Loucy (cell line): ENCODE results near the gene TNIP1.
A peak's percentile ranks its signal among the peaks of the same experiment; 100 is the strongest.

Experiments used
- H2AFZ ChIP-seq: fragments of 200-600 bp; sonication (generic); 2 replicates; pipeline ENCODE4 v1.6.0; 2016; ENCODE audit warnings: antibody characterized with exemption, mild to moderate bottlenecking, low read length, moderate library complexity
- H3F3A ChIP-seq: fragments of 200-600 bp; 2 replicates; pipeline ENCODE4 v1.6.0; 2016; ENCODE audit warnings: antibody characterized with exemption, low read depth, mild to moderate bottlenecking
- H3K27me3 ChIP-seq: fragments of 200-600 bp; sonication (generic); 2 replicates; pipeline ENCODE4 v1.6.1; 2014; ENCODE audit warnings: low read length, mild to moderate bottlenecking; ENCODE audit not compliant: insufficient read depth, poor library complexity, severe bottlenecking
- H3K36me3 ChIP-seq: fragments of 200-600 bp; sonication (generic); 2 replicates; pipeline ENCODE4 v1.6.1; 2016; ENCODE audit warnings: low read length; ENCODE audit not compliant: insufficient read depth
- H3K4me1 ChIP-seq: fragments of 200-600 bp; sonication (generic); 2 replicates; pipeline ENCODE4 v1.5.1; 2014; ENCODE audit warnings: low read length, mild to moderate bottlenecking; ENCODE audit not compliant: insufficient read depth, poor library complexity, severe bottlenecking
- H3K4me2 ChIP-seq: fragments of 200-600 bp; sonication (generic); 2 replicates; pipeline ENCODE4 v1.6.0; 2014; ENCODE audit warnings: antibody characterized with exemption, low read length, low read depth, mild to moderate bottlenecking; ENCODE audit not compliant: poor library complexity, severe bottlenecking
- H3K4me3 ChIP-seq: fragments of 200-600 bp; sonication (generic); 2 replicates; pipeline ENCODE4 v1.5.1; 2014; ENCODE audit warnings: low read length, mild to moderate bottlenecking, mixed read lengths; ENCODE audit not compliant: poor library complexity, severe bottlenecking
- H3K79me2 ChIP-seq: fragments of 200-600 bp; sonication (generic); 2 replicates; pipeline ENCODE4 v1.6.1; 2014; ENCODE audit warnings: low read length; ENCODE audit not compliant: insufficient read depth
- H3K9ac ChIP-seq: fragments of 200-600 bp; sonication (generic); 2 replicates; pipeline ENCODE4 v1.6.0; 2014; ENCODE audit warnings: mild to moderate bottlenecking, low read depth, low read length, moderate library complexity; ENCODE audit not compliant: poor library complexity, severe bottlenecking
- H3K9me2 ChIP-seq: fragments of 200-600 bp; sonication (generic); replicated peaks from 2 replicates; pipeline ENCODE4 v1.6.1; 2016; ENCODE audit warnings: low read depth, low read length, mixed read lengths
- H3K9me3 ChIP-seq: fragments of 200-600 bp; sonication (generic); 2 replicates; pipeline ENCODE4 v1.6.1; 2014; ENCODE audit warnings: mild to moderate bottlenecking, antibody characterized with exemption, low read length, low read depth; ENCODE audit not compliant: insufficient read depth
- H4K20me1 ChIP-seq: fragments of 200-600 bp; sonication (generic); 2 replicates; pipeline ENCODE4 v1.6.0; 2014; ENCODE audit warnings: antibody characterized with exemption, low read length, mild to moderate bottlenecking; ENCODE audit not compliant: insufficient read depth, poor library complexity, severe bottlenecking
- CTCF ChIP-seq: fragments of 200-600 bp; sonication (generic); conservative IDR thresholded peaks from 2 replicates; pipeline ENCODE4 v1.5.1; 2014; ENCODE audit warnings: mild to moderate bottlenecking, antibody characterized with exemption, low read length
- EZH2phosphoT487 ChIP-seq: fragments of 200-600 bp; IDR thresholded peaks from 2 replicates; pipeline ENCODE4 v1.6.1; 2018; ENCODE audit warnings: antibody characterized with exemption, mild to moderate bottlenecking, moderate library complexity, borderline replicate concordance

The TNIP1 gene

GRCh38 chr5:151096001-151096373, 15.2 kb upstream of the TNIP1 start:
- H3K4me2 ChIP-seq: no peak overlapping the region
- H3K79me2 ChIP-seq: no peaks in the 10 kb centered on the region
- peaks cover 9% of the 10 kb centered on the region; the same call in 1 of the 2 replicates for H3K36me3 ChIP-seq
- H3K9me2 ChIP-seq: no peaks in the 10 kb centered on the region
- H3K4me1 ChIP-seq: peaks cover 66% of the 10 kb centered on the region
- H3F3A ChIP-seq: no peaks in the 10 kb centered on the region; the same call in 1 of the 2 replicates
- no peaks in the 10 kb centered on the region for H3K27me3 ChIP-seq
- no peaks in the 10 kb centered on the region for H3K9me3 ChIP-seq
- no peak overlapping the region for H2AFZ ChIP-seq
- H3K9ac ChIP-seq: peak overlapping the region; percentile 7
- TF ChIP-seq CTCF: no peak
- TF ChIP-seq EZH2phosphoT487: no peak
- H4K20me1 ChIP-seq: no peaks in the 10 kb centered on the region
- H3K4me3 ChIP-seq: no peak overlapping the region

- Histone ChIP-seq H3K9me3 (no peaks in the 10 kb centered on the region), H3K27me3 (no peaks in the 10 kb centered on the region), H3K9me2 (no peaks in the 10 kb centered on the region), H3F3A (no peaks in the 10 kb centered on the region; the same call in 1 of the 2 replicates), H3K4me2 (no peak overlapping the region), H4K20me1 (no peaks in the 10 kb centered on the region), H2AFZ (no peak overlapping the region), H3K4me1 (peaks cover 64% of the 10 kb centered on the region), H3K36me3 (peaks cover 4% of the 10 kb centered on the region; the same call in 1 of the 2 replicates), H3K79me2 (no peaks in the 10 kb centered on the region), H3K4me3 (no peak overlapping the region), H3K9ac (peak overlapping the region; percentile 7)
- no peak for TF ChIP-seq CTCF
- TF ChIP-seq EZH2phosphoT487: no peak
Observed at GRCh38 chr5:151095341-151096000, 14.6 kb upstream of the TNIP1 start.

- Histone ChIP-seq H3K79me2 (no peaks in the 10 kb centered on the region), H3K27me3 (no peaks in the 10 kb centered on the region), H3K9me2 (no peaks in the 10 kb centered on the region), H3K4me2 (no peak overlapping the region), H3K4me1 (peaks cover 59% of the 10 kb centered on the region), H3K9ac (peak overlapping the region; percentile 7), H4K20me1 (no peaks in the 10 kb centered on the region), H2AFZ (no peak overlapping the region), H3K36me3 (no peaks in the 10 kb centered on the region), H3K9me3 (no peaks in the 10 kb centered on the region), H3F3A (no peaks in the 10 kb centered on the region; the same call in 1 of the 2 replicates), H3K4me3 (no peak overlapping the region)
- TF ChIP-seq EZH2phosphoT487: no peak
- TF ChIP-seq CTCF: no peak
Observed at GRCh38 chr5:151094852-151095245, 14.0 kb upstream of the TNIP1 start.
